ENCODE data around the gene PERCC1. TPM values are rescaled to one million over a fixed set of nuclear protein-coding genes. Genes with fewer than 3 reads are reported as not detected.
A peak's percentile ranks its signal among the peaks of the same experiment; 100 is the strongest.

Gene PERCC1
- total RNA-seq, result 1 to 10 TPM in 2 of 5 experiments, under 1 TPM in 2, not detected in 1; 0.77 to 3.4 (median 1.7) TPM
- not detected for polyA plus RNA-seq
- 2.3 reads per million, percentile 11 among the genes with 10 or more reads in this experiment for total RNA-seq

GRCh38 chr16:1430759-1431496 lies at the start of gene PERCC1:
PERCC1 (plus strand) TSS chr16:1431078; CDS start chr16:1432594, 1,516 bp downstream.
- H3K36me3 Mint-ChIP-seq, result no peaks in the 10 kb centered on the region
- H3K4me3 Mint-ChIP-seq, result peak within 1 kb of the TSS in 6 of 10 donors; percentile 51 to 77 (median 66)
- H3K27ac Mint-ChIP-seq, result peak within 1 kb of the TSS in 4 of 9 donors; percentile 54 to 92 (median 74)
- peaks cover 0 to 3% (median 0%) of the 10 kb centered on the region in 7 donors for H3K4me1 Mint-ChIP-seq
- H3K27me3 ChIP-seq (ENCODE audit: control insufficient read depth in 2 of 2, insufficient read depth in 2 of 2, low read length in 2 of 2), result no peaks in the 10 kb centered on the region
- H3K4me1 ChIP-seq (ENCODE audit: control insufficient read depth in 2 of 2, insufficient read depth in 2 of 2, low read length in 2 of 2), result no peaks in the 10 kb centered on the region
- H3K27ac ChIP-seq (ENCODE audit: low read depth, low read length), result peak within 1 kb of the TSS; percentile 63
- DNase-seq (no peak), ATAC-seq (no peak)
- H3K36me3 ChIP-seq (ENCODE audit: control insufficient read depth in 2 of 3, insufficient read depth in 3 of 3, low read length in 3 of 3), result peaks cover 0 to under 1% (median 0%) of the 10 kb centered on the region in 3 experiments
- ChIA-PET POLR2A (interaction anchor here (1.0 kb wide), 1 partner anchor 10 kb away, joined by 5 read pairs; the partner anchor contains the start of gene UQCC4), CTCF (interaction anchor here (0.6 kb wide), 2 partner anchors 15 to 491 kb away, joined by 3 read pairs; no protein-coding TSS in a partner anchor)
- peaks cover 0 to 2% (median 0%) of the 10 kb centered on the region in 5 donors for H3K27me3 Mint-ChIP-seq
- intact Hi-C loops (cut with micrococcal nuclease), result no loop called here
- H3K4me3 ChIP-seq (ENCODE audit: low read length), result no peak within 1 kb of the TSS
- no peaks in the 10 kb centered on the region for H3K9me3 Mint-ChIP-seq
- no peaks in the 10 kb centered on the region for H3K9me3 ChIP-seq (ENCODE audit: control insufficient read depth in 2 of 3, low read length in 3 of 3)

GRCh38 chr16:1381612-1382406 lies 49.1 kb upstream of the PERCC1 start:
- peaks cover 0 to 57% (median 0%) of the 10 kb centered on the region in 3 experiments for H3K36me3 ChIP-seq (ENCODE audit: control insufficient read depth in 2 of 3, insufficient read depth in 3 of 3, low read length in 3 of 3)
- CTCF ChIA-PET, result no interaction called here
- peaks cover 6 to 18% (median 15%) of the 10 kb centered on the region in 7 donors for H3K4me1 Mint-ChIP-seq

GRCh38 chr16:1383556-1383955 lies 47.3 kb upstream of the PERCC1 start:
- H3K36me3 Mint-ChIP-seq, result peaks cover 0 to 3% (median 0%) of the 10 kb centered on the region in 5 donors
- H3K9me3 Mint-ChIP-seq, result no peaks in the 10 kb centered on the region
- Histone ChIP-seq H3K4me3 (ENCODE audit: low read length) (no peak overlapping the region), H3K4me1 (ENCODE audit: control insufficient read depth in 2 of 2, insufficient read depth in 2 of 2, low read length in 2 of 2) (no peaks in the 10 kb centered on the region), H3K27me3 (ENCODE audit: control insufficient read depth in 2 of 2, insufficient read depth in 2 of 2, low read length in 2 of 2) (no peaks in the 10 kb centered on the region), H3K27ac (ENCODE audit: low read depth, low read length) (no peak overlapping the region), H3K9me3 (ENCODE audit: control insufficient read depth in 2 of 3, low read length in 3 of 3) (no peaks in the 10 kb centered on the region), H3K36me3 (ENCODE audit: control insufficient read depth in 2 of 3, insufficient read depth in 3 of 3, low read length in 3 of 3) (peaks cover 0 to 64% (median 0%) of the 10 kb centered on the region in 3 experiments)
- intact Hi-C loops (cut with micrococcal nuclease), result no loop called here
- DNase-seq (no peak), ATAC-seq (no peak)
- ChIA-PET POLR2A (no interaction called here), CTCF (no interaction called here)
- H3K4me1 Mint-ChIP-seq, result peaks cover 6 to 11% (median 9%) of the 10 kb centered on the region in 7 donors
- H3K27ac Mint-ChIP-seq, result no peak overlapping the region
- H3K4me3 Mint-ChIP-seq, result no peak overlapping the region
- no peaks in the 10 kb centered on the region for H3K27me3 Mint-ChIP-seq

More at GRCh38 chr16:1381612-1382406, 49.1 kb upstream of the PERCC1 start:
- peaks cover 0 to 3% (median 0%) of the 10 kb centered on the region in 5 donors for H3K36me3 Mint-ChIP-seq
- no peaks in the 10 kb centered on the region for H3K4me1 ChIP-seq (ENCODE audit: control insufficient read depth in 2 of 2, insufficient read depth in 2 of 2, low read length in 2 of 2)
- no peak overlapping the region for H3K4me3 Mint-ChIP-seq
- H3K27me3 Mint-ChIP-seq, result no peaks in the 10 kb centered on the region
- H3K4me3 ChIP-seq (ENCODE audit: low read length), result no peak overlapping the region
- H3K27me3 ChIP-seq (ENCODE audit: control insufficient read depth in 2 of 2, insufficient read depth in 2 of 2, low read length in 2 of 2), result no peaks in the 10 kb centered on the region
- no peak overlapping the region for H3K27ac ChIP-seq (ENCODE audit: low read depth, low read length)
- H3K27ac Mint-ChIP-seq, result peak overlapping the region in 1 of 9 donors; percentile 12
- ATAC-seq (no peak), DNase-seq (no peak)
- H3K9me3 ChIP-seq (ENCODE audit: control insufficient read depth in 2 of 3, low read length in 3 of 3), result no peaks in the 10 kb centered on the region
- POLR2A ChIA-PET, result no interaction called here
- H3K9me3 Mint-ChIP-seq, result no peaks in the 10 kb centered on the region
- intact Hi-C loops (cut with micrococcal nuclease), result no loop called here

GRCh38 chr16:1385232-1385631 lies 45.6 kb upstream of the PERCC1 start:
- no peaks in the 10 kb centered on the region for H3K9me3 Mint-ChIP-seq
- no peak overlapping the region for H3K27ac Mint-ChIP-seq
- intact Hi-C loops (cut with micrococcal nuclease), result no loop called here
- H3K27ac ChIP-seq (ENCODE audit: low read depth, low read length), result no peak overlapping the region
- ChIA-PET CTCF (no interaction called here), POLR2A (no interaction called here)
- ATAC-seq, result no peak
- no peaks in the 10 kb centered on the region for H3K27me3 Mint-ChIP-seq
- H3K36me3 ChIP-seq (ENCODE audit: control insufficient read depth in 2 of 3, insufficient read depth in 3 of 3, low read length in 3 of 3), result peaks cover 0 to 76% (median 0%) of the 10 kb centered on the region in 3 experiments
- H3K4me1 Mint-ChIP-seq, result peaks cover 1 to 3% (median 2%) of the 10 kb centered on the region in 7 donors
- H3K4me3 ChIP-seq (ENCODE audit: low read length), result no peak overlapping the region
- no peak for DNase-seq
- peaks cover 0 to 4% (median 0%) of the 10 kb centered on the region in 5 donors for H3K36me3 Mint-ChIP-seq
- no peaks in the 10 kb centered on the region for H3K9me3 ChIP-seq (ENCODE audit: control insufficient read depth in 2 of 3, low read length in 3 of 3)
- no peak overlapping the region for H3K4me3 Mint-ChIP-seq
- no peaks in the 10 kb centered on the region for H3K4me1 ChIP-seq (ENCODE audit: control insufficient read depth in 2 of 2, insufficient read depth in 2 of 2, low read length in 2 of 2)
- no peaks in the 10 kb centered on the region for H3K27me3 ChIP-seq (ENCODE audit: control insufficient read depth in 2 of 2, insufficient read depth in 2 of 2, low read length in 2 of 2)

GRCh38 chr16:1387331-1387730 lies 43.5 kb upstream of the PERCC1 start:
- DNase-seq, result no peak
- H3K9me3 ChIP-seq (ENCODE audit: control insufficient read depth in 2 of 3, low read length in 3 of 3), result no peaks in the 10 kb centered on the region
- Mint-ChIP-seq H3K27ac (no peak overlapping the region), H3K4me1 (peaks cover 0 to 4% (median 0%) of the 10 kb centered on the region in 7 donors), H3K9me3 (peaks cover 0 to 2% (median 0%) of the 10 kb centered on the region in 11 donors), H3K4me3 (no peak overlapping the region), H3K27me3 (no peaks in the 10 kb centered on the region), H3K36me3 (peaks cover 0 to 11% (median 0%) of the 10 kb centered on the region in 5 donors)
- no peak overlapping the region for H3K27ac ChIP-seq (ENCODE audit: low read depth, low read length)
- ChIA-PET CTCF (no interaction called here), POLR2A (no interaction called here)
- H3K4me3 ChIP-seq (ENCODE audit: low read length), result no peak overlapping the region
- H3K27me3 ChIP-seq (ENCODE audit: control insufficient read depth in 2 of 2, insufficient read depth in 2 of 2, low read length in 2 of 2), result no peaks in the 10 kb centered on the region
- intact Hi-C loops (cut with micrococcal nuclease), result no loop called here
- peaks cover 0 to 79% (median 0%) of the 10 kb centered on the region in 3 experiments for H3K36me3 ChIP-seq (ENCODE audit: control insufficient read depth in 2 of 3, insufficient read depth in 3 of 3, low read length in 3 of 3)
- H3K4me1 ChIP-seq (ENCODE audit: control insufficient read depth in 2 of 2, insufficient read depth in 2 of 2, low read length in 2 of 2), result no peaks in the 10 kb centered on the region
- no peak for ATAC-seq

GRCh38 chr16:1389762-1390161 lies 41.1 kb upstream of the PERCC1 start:
- Mint-ChIP-seq H3K4me1 (peaks cover 0 to 4% (median 0%) of the 10 kb centered on the region in 7 donors), H3K9me3 (peaks cover 0 to 2% (median 0%) of the 10 kb centered on the region in 11 donors), H3K4me3 (no peak overlapping the region), H3K27me3 (no peaks in the 10 kb centered on the region), H3K27ac (no peak overlapping the region), H3K36me3 (peaks cover 0 to 19% (median 0%) of the 10 kb centered on the region in 5 donors)
- Histone ChIP-seq H3K36me3 (ENCODE audit: control insufficient read depth in 2 of 3, insufficient read depth in 3 of 3, low read length in 3 of 3) (peaks cover 0 to 82% (median 4%) of the 10 kb centered on the region in 3 experiments), H3K27me3 (ENCODE audit: control insufficient read depth in 2 of 2, insufficient read depth in 2 of 2, low read length in 2 of 2) (no peaks in the 10 kb centered on the region), H3K9me3 (ENCODE audit: control insufficient read depth in 2 of 3, low read length in 3 of 3) (no peaks in the 10 kb centered on the region), H3K4me3 (ENCODE audit: low read length) (no peak overlapping the region), H3K4me1 (ENCODE audit: control insufficient read depth in 2 of 2, insufficient read depth in 2 of 2, low read length in 2 of 2) (no peaks in the 10 kb centered on the region), H3K27ac (ENCODE audit: low read depth, low read length) (no peak overlapping the region)
- DNase-seq, result no peak
- ChIA-PET CTCF (no interaction called here), POLR2A (no interaction called here)
- intact Hi-C loops (cut with micrococcal nuclease), result no loop called here
- no peak for ATAC-seq
